Spleen (tissue), 7 donors: ENCODE results near the gene PDE4B.

Experiments
- POLR2AphosphoS5 ChIP-seq, 3 donors: sonication (generic); formaldehyde crosslinking; IDR thresholded peaks; one replicate each; pipeline ENCODE4 v1.5.1; 2017; ENCODE audit warnings: antibody characterized with exemption in 3 of 3
- TF ChIP-seq, protein P1 (sequence below), 11 experiments: fragments of 200-600 bp in 7 of 11; fragments of 450-650 bp in 4 of 11; sonication (generic) in 4 of 11; IDR thresholded peaks in 8 of 11; conservative IDR thresholded peaks in 3 of 11; 1 replicate in 7 of 11; 2 replicates in 4 of 11; pipeline versions ENCODE4 v1.4.0 to v1.8.0; 2016 to 2021; ENCODE audit warnings: antibody characterized with exemption in 11 of 11, inconsistent platforms in 4 of 11, mild to moderate bottlenecking in 1 of 11
- donor health status: DM: no; HTN: no; CAD: no; lungs with moderate emphysema.
- donor health status: DM: no; HTN: no; CAD: no.
- donor health status: DM: no; HTN: no; CAD: no.

DNA sequence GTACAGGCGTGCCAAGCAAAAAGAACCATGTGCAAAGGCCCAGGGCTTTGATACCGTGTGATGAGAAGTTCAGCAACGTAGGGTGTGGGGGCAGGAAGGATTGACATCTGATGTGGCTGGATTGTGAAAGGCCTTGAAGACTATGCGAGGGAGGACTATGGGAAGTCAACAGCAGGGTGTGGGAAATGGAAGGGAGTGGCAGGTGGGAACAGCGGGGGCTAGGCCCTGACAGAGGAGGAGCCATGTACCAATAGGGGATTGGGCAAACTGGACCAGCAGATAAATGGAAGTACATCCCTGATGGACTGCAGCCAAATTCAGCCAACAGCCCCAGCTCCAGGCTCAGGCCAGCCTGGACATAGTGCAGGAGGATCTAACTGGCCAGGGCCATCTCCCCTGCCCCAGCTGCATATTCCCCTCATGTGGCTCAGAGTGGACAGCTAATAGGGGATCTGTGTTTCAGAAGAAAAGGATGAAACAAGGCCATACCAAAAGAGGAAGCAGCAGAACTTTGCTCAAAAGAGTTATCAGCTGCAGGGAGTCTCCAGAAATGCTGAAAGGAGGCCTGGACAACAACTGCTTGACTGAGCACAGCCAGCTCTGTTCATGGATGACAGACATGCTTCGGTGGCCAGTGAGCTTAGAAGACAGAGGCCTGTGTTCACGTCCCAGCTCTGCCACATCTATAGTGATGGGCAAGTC, 601.0 kb downstream of the PDE4B start:
- TF ChIP-seq, protein P1, sequence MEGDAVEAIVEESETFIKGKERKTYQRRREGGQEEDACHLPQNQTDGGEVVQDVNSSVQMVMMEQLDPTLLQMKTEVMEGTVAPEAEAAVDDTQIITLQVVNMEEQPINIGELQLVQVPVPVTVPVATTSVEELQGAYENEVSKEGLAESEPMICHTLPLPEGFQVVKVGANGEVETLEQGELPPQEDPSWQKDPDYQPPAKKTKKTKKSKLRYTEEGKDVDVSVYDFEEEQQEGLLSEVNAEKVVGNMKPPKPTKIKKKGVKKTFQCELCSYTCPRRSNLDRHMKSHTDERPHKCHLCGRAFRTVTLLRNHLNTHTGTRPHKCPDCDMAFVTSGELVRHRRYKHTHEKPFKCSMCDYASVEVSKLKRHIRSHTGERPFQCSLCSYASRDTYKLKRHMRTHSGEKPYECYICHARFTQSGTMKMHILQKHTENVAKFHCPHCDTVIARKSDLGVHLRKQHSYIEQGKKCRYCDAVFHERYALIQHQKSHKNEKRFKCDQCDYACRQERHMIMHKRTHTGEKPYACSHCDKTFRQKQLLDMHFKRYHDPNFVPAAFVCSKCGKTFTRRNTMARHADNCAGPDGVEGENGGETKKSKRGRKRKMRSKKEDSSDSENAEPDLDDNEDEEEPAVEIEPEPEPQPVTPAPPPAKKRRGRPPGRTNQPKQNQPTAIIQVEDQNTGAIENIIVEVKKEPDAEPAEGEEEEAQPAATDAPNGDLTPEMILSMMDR (IDR thresholded peaks at IDR 0.05 in 8 of 11, conservative IDR thresholded peaks at IDR 0.05 in 3 of 11): no peak
- no peak for TF ChIP-seq POLR2AphosphoS5 (IDR thresholded peaks at IDR 0.05)
